K562 (cell line): ENCODE results near the gene C1orf198.

Source experiments
- ELF4 ChIP-seq: fragments of 450-650 bp; formaldehyde crosslinking; IDR thresholded peaks from 2 replicates; pipeline ENCODE4 v1.4.0; 2022; ENCODE audit warnings: missing genetic modification characterization
- POLR2A ChIP-seq: fragments of 450-650 bp; conservative IDR thresholded peaks from 2 replicates; pipeline ENCODE4 v1.6.1; 2016
- RFX5 ChIP-seq: IDR thresholded peaks from 2 replicates; pipeline ENCODE4 v1.6.1; 2011; ENCODE audit warnings: low read depth, mild to moderate bottlenecking, improper control_type of control experiment, low read length
- SMARCA5 ChIP-seq: fragments of 450-650 bp; IDR thresholded peaks from 2 replicates; pipeline ENCODE4 v1.6.1; 2016
- U2AF2 ChIP-seq: fragments of 200-400 bp; formaldehyde crosslinking; optimal IDR thresholded peaks from 2 replicates; pipeline ENCODE3; 2017; ENCODE audit warnings: low read depth, mild to moderate bottlenecking, low read length
- YY1 ChIP-seq, 3 experiments: IDR thresholded peaks; 2 replicates each; pipeline ENCODE4 v1.6.1; 2011; ENCODE audit warnings: low read length in 2 of 3, mild to moderate bottlenecking in 2 of 3, moderate library complexity in 2 of 3, borderline replicate concordance in 1 of 3, control low read depth in 1 of 3, low read depth in 1 of 3; ENCODE audit not compliant: insufficient read depth in 3 of 3, insufficient replicate concordance in 2 of 3, control insufficient read depth in 1 of 3, insufficient read length in 1 of 3; ENCODE audit errors: extremely low read depth in 1 of 3
- ZNF23 ChIP-seq: fragments of 250-450 bp; sonication (Bioruptor Pico); IDR thresholded peaks from 2 replicates; pipeline ENCODE4 v1.4.0; 2020; ENCODE audit warnings: mild to moderate bottlenecking
- ZNF232 ChIP-seq: sonication (generic); formaldehyde crosslinking; IDR thresholded peaks from 2 replicates; pipeline ENCODE4 v1.8.0; 2022; ENCODE audit warnings: mild to moderate bottlenecking, missing genetic modification reagents
- TF ChIP-seq, protein P1 (sequence below): fragments of 450-650 bp; conservative IDR thresholded peaks from 2 replicates; pipeline ENCODE4 v1.6.1; 2016; ENCODE audit warnings: missing genetic modification characterization, low read depth, mild to moderate bottlenecking, missing compliant biosample characterization, moderate library complexity
- TF ChIP-seq, protein P2 (sequence below): fragments of 250-450 bp; sonication (Bioruptor Pico); IDR thresholded peaks from 2 replicates; pipeline ENCODE4 v1.8.0; 2022; ENCODE audit warnings: moderate library complexity, mild to moderate bottlenecking, inconsistent platforms
- TF ChIP-seq, protein P3 (sequence below): fragments of 450-650 bp; formaldehyde crosslinking; IDR thresholded peaks from 2 replicates; pipeline ENCODE4 v1.4.0; 2022; ENCODE audit warnings: mild to moderate bottlenecking, moderate library complexity
- TF ChIP-seq, protein P4 (sequence below), 3 experiments: IDR thresholded peaks in 2 of 3; conservative IDR thresholded peaks in 1 of 3; 2 replicates each; pipeline ENCODE4 v1.5.1; 2011 to 2012; ENCODE audit warnings: low read length in 3 of 3, mild to moderate bottlenecking in 3 of 3, control low read depth in 2 of 3, improper control_type of control experiment in 1 of 3, inconsistent platforms in 1 of 3, low read depth in 1 of 3, mixed read lengths in 1 of 3, moderate library complexity in 1 of 3; ENCODE audit not compliant: insufficient read depth in 2 of 3

DNA sequence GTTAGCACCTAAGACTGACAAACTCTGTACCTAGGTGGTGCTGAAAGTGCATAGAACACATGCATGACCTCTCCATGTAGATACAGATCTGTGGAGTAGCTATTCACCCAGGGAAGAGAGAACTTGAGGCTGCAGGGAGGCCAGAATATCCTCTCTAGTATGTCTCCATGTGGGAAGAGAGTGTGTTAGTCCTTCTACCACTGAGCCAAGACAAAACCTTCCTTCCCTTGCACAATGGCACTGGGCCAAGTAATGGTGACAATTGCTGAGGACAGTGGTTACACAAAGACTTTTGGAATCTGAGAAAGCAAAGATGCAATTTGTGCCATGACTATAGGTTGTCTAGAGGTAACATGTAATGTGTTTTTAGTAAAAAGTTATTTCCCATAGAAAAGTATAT is 52.3 kb downstream of the C1orf198 start:
- no peak for TF ChIP-seq POLR2A
- TF ChIP-seq, protein P1, sequence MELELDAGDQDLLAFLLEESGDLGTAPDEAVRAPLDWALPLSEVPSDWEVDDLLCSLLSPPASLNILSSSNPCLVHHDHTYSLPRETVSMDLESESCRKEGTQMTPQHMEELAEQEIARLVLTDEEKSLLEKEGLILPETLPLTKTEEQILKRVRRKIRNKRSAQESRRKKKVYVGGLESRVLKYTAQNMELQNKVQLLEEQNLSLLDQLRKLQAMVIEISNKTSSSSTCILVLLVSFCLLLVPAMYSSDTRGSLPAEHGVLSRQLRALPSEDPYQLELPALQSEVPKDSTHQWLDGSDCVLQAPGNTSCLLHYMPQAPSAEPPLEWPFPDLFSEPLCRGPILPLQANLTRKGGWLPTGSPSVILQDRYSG (tag) = no peak
- no peak for TF ChIP-seq ELF4 (CRISPR knock-in tag)
- TF ChIP-seq, protein P2, sequence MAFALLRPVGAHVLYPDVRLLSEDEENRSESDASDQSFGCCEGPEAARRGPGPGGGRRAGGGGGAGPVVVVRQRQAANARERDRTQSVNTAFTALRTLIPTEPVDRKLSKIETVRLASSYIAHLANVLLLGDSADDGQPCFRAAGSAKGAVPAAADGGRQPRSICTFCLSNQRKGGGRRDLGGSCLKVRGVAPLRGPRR = no peak
- no peak for TF ChIP-seq U2AF2
- no peak for TF ChIP-seq ZNF232
- TF ChIP-seq, protein P3, sequence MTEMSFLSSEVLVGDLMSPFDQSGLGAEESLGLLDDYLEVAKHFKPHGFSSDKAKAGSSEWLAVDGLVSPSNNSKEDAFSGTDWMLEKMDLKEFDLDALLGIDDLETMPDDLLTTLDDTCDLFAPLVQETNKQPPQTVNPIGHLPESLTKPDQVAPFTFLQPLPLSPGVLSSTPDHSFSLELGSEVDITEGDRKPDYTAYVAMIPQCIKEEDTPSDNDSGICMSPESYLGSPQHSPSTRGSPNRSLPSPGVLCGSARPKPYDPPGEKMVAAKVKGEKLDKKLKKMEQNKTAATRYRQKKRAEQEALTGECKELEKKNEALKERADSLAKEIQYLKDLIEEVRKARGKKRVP (CRISPR knock-in tag) = no peak
- TF ChIP-seq ZNF23 (CRISPR knock-in tag) = no peak
- TF ChIP-seq, protein P4, sequence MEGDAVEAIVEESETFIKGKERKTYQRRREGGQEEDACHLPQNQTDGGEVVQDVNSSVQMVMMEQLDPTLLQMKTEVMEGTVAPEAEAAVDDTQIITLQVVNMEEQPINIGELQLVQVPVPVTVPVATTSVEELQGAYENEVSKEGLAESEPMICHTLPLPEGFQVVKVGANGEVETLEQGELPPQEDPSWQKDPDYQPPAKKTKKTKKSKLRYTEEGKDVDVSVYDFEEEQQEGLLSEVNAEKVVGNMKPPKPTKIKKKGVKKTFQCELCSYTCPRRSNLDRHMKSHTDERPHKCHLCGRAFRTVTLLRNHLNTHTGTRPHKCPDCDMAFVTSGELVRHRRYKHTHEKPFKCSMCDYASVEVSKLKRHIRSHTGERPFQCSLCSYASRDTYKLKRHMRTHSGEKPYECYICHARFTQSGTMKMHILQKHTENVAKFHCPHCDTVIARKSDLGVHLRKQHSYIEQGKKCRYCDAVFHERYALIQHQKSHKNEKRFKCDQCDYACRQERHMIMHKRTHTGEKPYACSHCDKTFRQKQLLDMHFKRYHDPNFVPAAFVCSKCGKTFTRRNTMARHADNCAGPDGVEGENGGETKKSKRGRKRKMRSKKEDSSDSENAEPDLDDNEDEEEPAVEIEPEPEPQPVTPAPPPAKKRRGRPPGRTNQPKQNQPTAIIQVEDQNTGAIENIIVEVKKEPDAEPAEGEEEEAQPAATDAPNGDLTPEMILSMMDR (IDR thresholded peaks at IDR 0.05 in 2 of 3, conservative IDR thresholded peaks at IDR 0.05 in 1 of 3; ENCODE audit: insufficient read depth in 2 of 3, low read depth in 1 of 3, low read length in 3 of 3) = no peak
- TF ChIP-seq RFX5 = no peak
- TF ChIP-seq YY1 (IDR thresholded peaks at IDR 0.05; ENCODE audit: borderline replicate concordance in 1 of 3, control insufficient read depth in 1 of 3, extremely low read depth in 1 of 3, insufficient read depth in 3 of 3, insufficient read length in 1 of 3, insufficient replicate concordance in 2 of 3, low read depth in 1 of 3, low read length in 2 of 3) = no peak
- no peak for TF ChIP-seq SMARCA5
